Sigmoid colon (tissue), 7 donors: ENCODE measurements around the gene NCOA1. TPM values are rescaled to one million over a fixed set of nuclear protein-coding genes. Genes with fewer than 3 reads are reported as not detected.
"Not testable (repeated sequence)": the region's sequence is repeated elsewhere in the genome, so short reads cannot be mapped to it uniquely, and the experiment has no call there.

Source experiments
- DNase-seq: peaks from one replicate; pipeline ENCODE4 v3.0.0-alpha.2; 2019
- H3K27ac ChIP-seq, 4 donors: fragments of 200-600 bp; sonication (generic); one replicate each; pipeline ENCODE4 v1.5.1; 2016 to 2019; ENCODE audit warnings: mild to moderate bottlenecking in 1 of 4
- H3K27me3 ChIP-seq, 3 donors: fragments of 200-600 bp; sonication (generic); one replicate each; pipeline ENCODE4 v1.5.1; 2019; ENCODE audit warnings: mild to moderate bottlenecking in 1 of 3
- H3K36me3 ChIP-seq, 4 donors: fragments of 200-600 bp; sonication (generic); one replicate each; pipeline ENCODE4 v1.5.1; 2016 to 2019
- H3K4me1 ChIP-seq, 4 donors: fragments of 200-600 bp; sonication (generic); one replicate each; pipeline ENCODE4 v1.5.1; 2017 to 2019
- H3K4me3 ChIP-seq, 4 donors: fragments of 200-600 bp; sonication (generic); one replicate each; pipeline ENCODE4 v1.5.1; 2017 to 2019; ENCODE audit warnings: mild to moderate bottlenecking in 2 of 4, moderate library complexity in 1 of 4
- H3K9me3 ChIP-seq, 4 donors: fragments of 200-600 bp in 3 of 4; sonication (generic) in 3 of 4; one replicate each; pipeline versions ENCODE4 v1.5.1 to v1.6.1; 2013 to 2019
- EP300 ChIP-seq, 4 donors: sonication (generic); formaldehyde crosslinking; IDR thresholded peaks; one replicate each; pipeline ENCODE4 v1.6.1; 2017; ENCODE audit warnings: antibody characterized with exemption in 4 of 4
- POLR2A ChIP-seq, 2 donors: fragments of 450-650 bp; IDR thresholded peaks; one replicate each; pipeline ENCODE4 v1.6.1; 2016; ENCODE audit warnings: antibody characterized with exemption in 2 of 2, mild to moderate bottlenecking in 2 of 2, moderate library complexity in 2 of 2
- POLR2AphosphoS5 ChIP-seq, 4 donors: sonication (generic); formaldehyde crosslinking; IDR thresholded peaks; one replicate each; pipeline ENCODE4 v1.6.1; 2017; ENCODE audit warnings: antibody characterized with exemption in 4 of 4
- WGBS, 2 donors: extraction: QIAGEN DNeasy Blood & Tissue Kit; methylation state at CpG; one replicate each; pipeline ENCODE4 v1.1.7; 2013; 5-methylcytosine and 5-hydroxymethylcytosine counted together
- intact Hi-C: fragments of 100-400 bp; cut with DNase I; formaldehyde crosslinking; loops from one replicate; pipeline ENCODE4 v1.15.1; 2023
- polyA plus RNA-seq, 3 donors: library from polyadenylated mRNA; stranded (reverse); fragments of 200-250 nt; gene quantifications; one replicate each; pipeline ENCODE4 v1.2.3, GENCODE V29; 2013
- total RNA-seq, 4 donors: library from RNA; depleted of rRNA; stranded (reverse); fragments of >200 nt; gene quantifications; one replicate each; pipeline ENCODE4 v1.1.0, GENCODE V29; 2016
- TF ChIP-seq, protein P1 (sequence below), 4 experiments: fragments of 450-650 bp in 3 of 4; fragments of 200-600 bp in 1 of 4; IDR thresholded peaks; one replicate each; pipeline ENCODE4 v1.5.1; 2016 to 2019; ENCODE audit warnings: antibody characterized with exemption in 4 of 4, mild to moderate bottlenecking in 3 of 4, moderate library complexity in 2 of 4
- donor health status: healthy with polysubstance abuse.
- donor health status: Bipolar disorder and iron deficiency.
- donor health status: healthy.

Gene NCOA1
- total and polyA plus RNA-seq, 7 donors: 11.3 to 61.7 (median 49.2) TPM

DNA sequence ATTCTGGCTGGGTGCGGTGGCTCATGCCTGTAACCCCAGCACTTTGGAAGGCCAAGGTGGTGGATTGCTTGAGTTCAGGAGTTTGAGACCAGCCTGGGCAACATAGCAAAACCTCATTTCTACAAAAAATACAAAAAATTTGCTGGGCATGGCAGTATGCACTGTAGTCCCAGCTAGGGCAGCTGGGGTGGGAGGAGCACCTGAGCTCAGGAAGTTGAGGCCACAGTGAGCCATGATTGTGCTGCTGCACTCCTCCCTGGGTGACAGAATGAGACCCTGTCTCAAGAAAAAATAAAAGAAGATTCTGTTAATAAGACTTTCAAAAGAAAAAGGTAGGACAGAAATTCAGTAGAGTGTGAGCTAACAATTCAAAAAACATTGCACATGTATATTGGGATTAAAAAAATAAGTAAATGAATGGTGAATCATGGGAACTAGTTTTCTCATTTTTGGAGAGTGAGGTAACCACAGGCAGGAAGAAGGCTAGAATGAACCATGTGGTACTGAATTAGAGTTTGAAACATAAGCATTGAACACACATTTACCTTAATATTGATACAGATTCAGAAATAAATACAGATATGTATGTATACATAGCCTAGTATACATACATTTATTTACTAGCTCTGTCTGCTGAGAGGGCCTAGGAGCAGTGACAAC, 53.5 kb downstream of the NCOA1 start:
- no peak for DNase-seq
- TF ChIP-seq EP300 (IDR thresholded peaks at IDR 0.05) (no peak), POLR2AphosphoS5 (IDR thresholded peaks at IDR 0.05) (no peak), POLR2A (IDR thresholded peaks at IDR 0.05) (no peak)
- TF ChIP-seq, protein P1, sequence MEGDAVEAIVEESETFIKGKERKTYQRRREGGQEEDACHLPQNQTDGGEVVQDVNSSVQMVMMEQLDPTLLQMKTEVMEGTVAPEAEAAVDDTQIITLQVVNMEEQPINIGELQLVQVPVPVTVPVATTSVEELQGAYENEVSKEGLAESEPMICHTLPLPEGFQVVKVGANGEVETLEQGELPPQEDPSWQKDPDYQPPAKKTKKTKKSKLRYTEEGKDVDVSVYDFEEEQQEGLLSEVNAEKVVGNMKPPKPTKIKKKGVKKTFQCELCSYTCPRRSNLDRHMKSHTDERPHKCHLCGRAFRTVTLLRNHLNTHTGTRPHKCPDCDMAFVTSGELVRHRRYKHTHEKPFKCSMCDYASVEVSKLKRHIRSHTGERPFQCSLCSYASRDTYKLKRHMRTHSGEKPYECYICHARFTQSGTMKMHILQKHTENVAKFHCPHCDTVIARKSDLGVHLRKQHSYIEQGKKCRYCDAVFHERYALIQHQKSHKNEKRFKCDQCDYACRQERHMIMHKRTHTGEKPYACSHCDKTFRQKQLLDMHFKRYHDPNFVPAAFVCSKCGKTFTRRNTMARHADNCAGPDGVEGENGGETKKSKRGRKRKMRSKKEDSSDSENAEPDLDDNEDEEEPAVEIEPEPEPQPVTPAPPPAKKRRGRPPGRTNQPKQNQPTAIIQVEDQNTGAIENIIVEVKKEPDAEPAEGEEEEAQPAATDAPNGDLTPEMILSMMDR (IDR thresholded peaks at IDR 0.05): no peak
- Histone ChIP-seq H3K27ac (no peak overlapping the region), H3K4me3 (no peak overlapping the region), H3K4me1 (peaks cover 0 to 5% (median 1%) of the 10 kb centered on the region in 4 donors), H3K27me3 (no peaks in the 10 kb centered on the region), H3K36me3 (no peaks in the 10 kb centered on the region), H3K9me3 (peaks cover 0 to 3% (median 0%) of the 10 kb centered on the region in 4 donors)
- intact Hi-C loops: no loop called here
- WGBS, 2 donors: 96 to 98% methylated on average over 1 of the region's 1 CpG

DNA sequence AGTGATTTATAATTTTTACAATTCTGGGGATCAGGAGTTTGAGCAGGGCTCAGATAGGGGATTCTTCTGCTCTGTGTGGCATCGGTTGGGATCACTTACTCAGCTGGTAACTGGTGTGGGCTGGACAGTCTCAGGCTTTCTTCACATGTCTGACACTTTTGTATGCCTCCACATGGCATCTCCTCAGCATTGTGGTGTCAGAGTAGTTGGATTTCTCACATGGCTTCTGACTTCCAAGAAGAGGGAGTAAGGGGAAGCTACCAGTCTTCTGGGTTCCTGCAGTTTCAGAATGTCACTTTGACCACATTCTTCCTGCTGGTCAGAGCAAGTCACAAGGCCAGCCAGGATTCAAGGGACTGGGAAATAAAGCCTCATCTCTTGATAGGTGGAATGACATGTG, 55.6 kb downstream of the NCOA1 start:
- intact Hi-C loops: no loop called here
- TF ChIP-seq, protein P1 (IDR thresholded peaks at IDR 0.05): no peak
- no peak overlapping the region for H3K27ac ChIP-seq
- no peak for DNase-seq
- no peak overlapping the region for H3K4me3 ChIP-seq
- H3K36me3 ChIP-seq: no peaks in the 10 kb centered on the region
- 92 to 93% methylated on average over 1 of the region's 1 CpG for WGBS, 2 donors
- peaks cover 0 to 3% (median 0%) of the 10 kb centered on the region in 4 donors for H3K9me3 ChIP-seq
- no peaks in the 10 kb centered on the region for H3K4me1 ChIP-seq
- H3K27me3 ChIP-seq: no peaks in the 10 kb centered on the region

DNA sequence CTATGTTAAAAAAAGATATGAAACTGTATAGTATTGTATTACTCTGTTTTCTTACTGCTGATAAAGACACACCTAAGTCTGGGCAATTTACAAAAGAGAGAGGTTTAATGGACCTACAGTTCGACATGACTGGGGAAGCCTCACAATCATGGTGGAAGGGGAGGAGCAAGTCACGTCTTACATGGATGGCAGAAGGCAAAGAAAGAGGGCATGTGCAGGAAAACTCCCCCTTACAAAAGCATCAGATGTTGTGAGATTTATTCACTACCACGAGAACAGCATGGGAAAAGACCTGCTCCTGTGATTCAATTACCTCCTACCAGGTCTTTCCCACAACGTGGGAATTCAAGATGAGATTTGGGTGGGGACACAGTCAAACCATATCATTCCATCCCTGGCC, 57.0 kb downstream of the NCOA1 start:
- H3K4me3 ChIP-seq: no peak overlapping the region
- H3K36me3 ChIP-seq: no peaks in the 10 kb centered on the region
- no peak overlapping the region for H3K27ac ChIP-seq
- no peaks in the 10 kb centered on the region for H3K27me3 ChIP-seq
- no peaks in the 10 kb centered on the region for H3K4me1 ChIP-seq
- no peak for DNase-seq
- TF ChIP-seq POLR2A (IDR thresholded peaks at IDR 0.05) (no peak), POLR2AphosphoS5 (IDR thresholded peaks at IDR 0.05) (no peak), EP300 (IDR thresholded peaks at IDR 0.05) (no peak)
- TF ChIP-seq, protein P1 (IDR thresholded peaks at IDR 0.05): no peak
- WGBS, 2 donors: 74 to 96% methylated on average over 4 of the region's 4 CpGs
- intact Hi-C loops: no loop called here
- no peaks in the 10 kb centered on the region for H3K9me3 ChIP-seq

DNA sequence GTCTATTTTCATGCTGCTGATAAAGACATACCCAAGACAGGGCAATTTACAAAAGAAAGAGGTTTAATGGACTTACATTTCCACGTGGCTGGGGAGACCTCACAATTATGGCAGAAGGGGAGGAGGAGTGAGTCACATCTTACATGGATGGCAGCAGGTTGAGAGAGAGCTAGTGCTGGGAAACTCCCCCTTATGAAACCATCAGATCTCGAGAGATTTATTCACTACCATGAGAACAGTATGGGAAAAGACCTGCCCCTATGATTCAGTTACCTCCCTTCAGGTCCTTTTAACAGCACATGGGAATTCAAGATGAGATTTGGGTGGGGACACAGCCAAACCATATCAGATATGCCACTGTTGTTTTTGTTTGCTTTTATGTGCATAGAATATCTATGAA, 59.2 kb downstream of the NCOA1 start:
- H3K4me3 ChIP-seq, H3K27ac ChIP-seq, H3K36me3 ChIP-seq, H3K27me3 ChIP-seq, H3K9me3 ChIP-seq, H3K4me1 ChIP-seq, intact Hi-C loops, DNase-seq: not testable (repeated sequence)
- WGBS, 2 donors: 54 to 71% methylated on average over 2 of the region's 2 CpGs

DNA sequence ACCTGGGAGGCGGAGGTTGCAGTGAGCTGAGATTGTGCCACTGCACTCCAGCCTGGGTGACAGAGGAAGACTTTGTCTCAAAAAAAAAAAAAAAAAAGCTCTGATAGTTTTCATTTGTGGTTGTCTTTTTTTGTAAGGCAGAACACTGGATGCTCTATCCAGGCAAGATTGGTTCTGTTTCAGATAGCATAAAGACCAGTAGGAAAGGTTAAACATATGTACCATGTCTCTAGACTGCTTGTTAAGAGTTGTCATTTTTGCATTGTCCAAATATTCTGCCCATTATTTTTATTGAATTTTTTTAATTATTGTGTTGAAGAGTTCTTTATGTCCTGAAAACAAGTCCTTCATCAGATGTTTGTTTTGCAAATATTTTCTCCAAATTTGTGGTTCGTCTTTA, 60.0 kb downstream of the NCOA1 start:
- Histone ChIP-seq H3K27me3 (no peaks in the 10 kb centered on the region), H3K9me3 (no peaks in the 10 kb centered on the region), H3K36me3 (no peaks in the 10 kb centered on the region), H3K27ac (no peak overlapping the region), H3K4me3 (no peak overlapping the region), H3K4me1 (no peaks in the 10 kb centered on the region)
- TF ChIP-seq EP300 (IDR thresholded peaks at IDR 0.05) (no peak), POLR2A (IDR thresholded peaks at IDR 0.05) (no peak), POLR2AphosphoS5 (IDR thresholded peaks at IDR 0.05) (no peak)
- TF ChIP-seq, protein P1 (IDR thresholded peaks at IDR 0.05): no peak
- no peak for DNase-seq
- 94 to 98% methylated on average over 2 of the region's 2 CpGs for WGBS, 2 donors
- intact Hi-C loops: no loop called here
